Measurements from ENCODE around the gene ADAMTS7.

The ADAMTS7 gene

GRCh38 chr15:78837543-78837942, 26.3 kb upstream of the ADAMTS7 start (continued):
- TF ChIP-seq ZNF670 (tag by site-specific recombination; IDR thresholded peaks at IDR 0.05; ENCODE audit: low read depth): no peak

- no peaks in the 10 kb centered on the region for H3K9me3 ChIP-seq (ENCODE audit: control insufficient read depth, insufficient read depth, low read depth, low read length)
- TF ChIP-seq ZNF184 (tag by site-specific recombination; IDR thresholded peaks at IDR 0.05): no peak
- TF ChIP-seq ZNF626 (tag by site-specific recombination; IDR thresholded peaks at IDR 0.05): no peak
- TF ChIP-seq ZNF596 (tag by site-specific recombination; IDR thresholded peaks at IDR 0.05): no peak
- TF ChIP-seq TSHZ1 (tag by site-specific recombination; IDR thresholded peaks at IDR 0.05; ENCODE audit: borderline replicate concordance): no peak
- TF ChIP-seq, protein P1, sequence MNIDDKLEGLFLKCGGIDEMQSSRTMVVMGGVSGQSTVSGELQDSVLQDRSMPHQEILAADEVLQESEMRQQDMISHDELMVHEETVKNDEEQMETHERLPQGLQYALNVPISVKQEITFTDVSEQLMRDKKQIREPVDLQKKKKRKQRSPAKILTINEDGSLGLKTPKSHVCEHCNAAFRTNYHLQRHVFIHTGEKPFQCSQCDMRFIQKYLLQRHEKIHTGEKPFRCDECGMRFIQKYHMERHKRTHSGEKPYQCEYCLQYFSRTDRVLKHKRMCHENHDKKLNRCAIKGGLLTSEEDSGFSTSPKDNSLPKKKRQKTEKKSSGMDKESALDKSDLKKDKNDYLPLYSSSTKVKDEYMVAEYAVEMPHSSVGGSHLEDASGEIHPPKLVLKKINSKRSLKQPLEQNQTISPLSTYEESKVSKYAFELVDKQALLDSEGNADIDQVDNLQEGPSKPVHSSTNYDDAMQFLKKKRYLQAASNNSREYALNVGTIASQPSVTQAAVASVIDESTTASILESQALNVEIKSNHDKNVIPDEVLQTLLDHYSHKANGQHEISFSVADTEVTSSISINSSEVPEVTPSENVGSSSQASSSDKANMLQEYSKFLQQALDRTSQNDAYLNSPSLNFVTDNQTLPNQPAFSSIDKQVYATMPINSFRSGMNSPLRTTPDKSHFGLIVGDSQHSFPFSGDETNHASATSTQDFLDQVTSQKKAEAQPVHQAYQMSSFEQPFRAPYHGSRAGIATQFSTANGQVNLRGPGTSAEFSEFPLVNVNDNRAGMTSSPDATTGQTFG (tag by site-specific recombination; IDR thresholded peaks at IDR 0.05; ENCODE audit: borderline replicate concordance): no peak
- TF ChIP-seq ZFP3 (tag by site-specific recombination; IDR thresholded peaks at IDR 0.05; ENCODE audit: low read depth): no peak
- TF ChIP-seq ZNF785 (tag by site-specific recombination; IDR thresholded peaks at IDR 0.05): no peak
- TF ChIP-seq OSR2 (tag by site-specific recombination; IDR thresholded peaks at IDR 0.05): no peak
- no peak for TF ChIP-seq ZNF707 (tag by site-specific recombination; IDR thresholded peaks at IDR 0.05)
- TF ChIP-seq ZBTB7A (tag by site-specific recombination; IDR thresholded peaks at IDR 0.05; ENCODE audit: low read depth): no peak
- TF ChIP-seq SALL2 (tag by site-specific recombination; IDR thresholded peaks at IDR 0.05; ENCODE audit: borderline replicate concordance): no peak
- TF ChIP-seq ZNF449 (tag by site-specific recombination; IDR thresholded peaks at IDR 0.05): no peak
- no peak for TF ChIP-seq SP7 (tag by site-specific recombination; IDR thresholded peaks at IDR 0.05)
- H3K4me3 ChIP-seq (ENCODE audit: low read depth, low read length): no peak overlapping the region
- H3K4me1 ChIP-seq (ENCODE audit: control insufficient read depth, insufficient read depth, low read length): no peaks in the 10 kb centered on the region
- H3K27ac ChIP-seq (ENCODE audit: extremely low read depth, low read depth, low read length): no peak overlapping the region
- H3K36me3 ChIP-seq (ENCODE audit: control insufficient read depth in 2 of 2, insufficient read depth in 1 of 2, low read length in 2 of 2): no peaks in the 10 kb centered on the region
- POLR2A ChIA-PET: no interaction called here
- CTCF ChIA-PET: interaction anchor here (0.6 to 0.9 kb wide), 2 partner anchors 14 to 18 kb away, joined by 3 read pairs; no protein-coding TSS in a partner anchor
Observed at GRCh38 chr15:78837131-78837530, 25.9 kb upstream of the ADAMTS7 start.

- H3K4me3 ChIP-seq (ENCODE audit: low read depth, low read length): no peak overlapping the region
- no peaks in the 10 kb centered on the region for H3K36me3 ChIP-seq (ENCODE audit: control insufficient read depth in 2 of 2, insufficient read depth in 1 of 2, low read length in 2 of 2)
- no peaks in the 10 kb centered on the region for H3K4me1 ChIP-seq (ENCODE audit: control insufficient read depth, insufficient read depth, low read length)
- POLR2A ChIA-PET: interaction anchor here (0.6 kb wide), 1 partner anchor 1539 kb away, joined by 4 read pairs; no protein-coding TSS in a partner anchor
- TF ChIP-seq, protein P2, sequence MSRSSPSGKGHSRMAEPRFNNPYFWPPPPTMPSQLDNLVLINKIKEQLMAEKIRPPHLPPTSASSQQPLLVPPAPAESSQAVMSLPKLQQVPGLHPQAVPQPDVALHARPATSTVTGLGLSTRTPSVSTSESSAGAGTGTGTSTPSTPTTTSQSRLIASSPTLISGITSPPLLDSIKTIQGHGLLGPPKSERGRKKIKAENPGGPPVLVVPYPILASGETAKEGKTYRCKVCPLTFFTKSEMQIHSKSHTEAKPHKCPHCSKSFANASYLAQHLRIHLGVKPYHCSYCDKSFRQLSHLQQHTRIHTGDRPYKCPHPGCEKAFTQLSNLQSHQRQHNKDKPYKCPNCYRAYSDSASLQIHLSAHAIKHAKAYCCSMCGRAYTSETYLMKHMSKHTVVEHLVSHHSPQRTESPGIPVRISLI (tag by site-specific recombination; IDR thresholded peaks at IDR 0.05): no peak
- no peak for TF ChIP-seq ZNF155 (tag by site-specific recombination; IDR thresholded peaks at IDR 0.05)
- no peak for TF ChIP-seq ZNF549 (tag by site-specific recombination; IDR thresholded peaks at IDR 0.05)
- TF ChIP-seq SCRT2 (tag by site-specific recombination; IDR thresholded peaks at IDR 0.05): no peak
- TF ChIP-seq, protein P3, sequence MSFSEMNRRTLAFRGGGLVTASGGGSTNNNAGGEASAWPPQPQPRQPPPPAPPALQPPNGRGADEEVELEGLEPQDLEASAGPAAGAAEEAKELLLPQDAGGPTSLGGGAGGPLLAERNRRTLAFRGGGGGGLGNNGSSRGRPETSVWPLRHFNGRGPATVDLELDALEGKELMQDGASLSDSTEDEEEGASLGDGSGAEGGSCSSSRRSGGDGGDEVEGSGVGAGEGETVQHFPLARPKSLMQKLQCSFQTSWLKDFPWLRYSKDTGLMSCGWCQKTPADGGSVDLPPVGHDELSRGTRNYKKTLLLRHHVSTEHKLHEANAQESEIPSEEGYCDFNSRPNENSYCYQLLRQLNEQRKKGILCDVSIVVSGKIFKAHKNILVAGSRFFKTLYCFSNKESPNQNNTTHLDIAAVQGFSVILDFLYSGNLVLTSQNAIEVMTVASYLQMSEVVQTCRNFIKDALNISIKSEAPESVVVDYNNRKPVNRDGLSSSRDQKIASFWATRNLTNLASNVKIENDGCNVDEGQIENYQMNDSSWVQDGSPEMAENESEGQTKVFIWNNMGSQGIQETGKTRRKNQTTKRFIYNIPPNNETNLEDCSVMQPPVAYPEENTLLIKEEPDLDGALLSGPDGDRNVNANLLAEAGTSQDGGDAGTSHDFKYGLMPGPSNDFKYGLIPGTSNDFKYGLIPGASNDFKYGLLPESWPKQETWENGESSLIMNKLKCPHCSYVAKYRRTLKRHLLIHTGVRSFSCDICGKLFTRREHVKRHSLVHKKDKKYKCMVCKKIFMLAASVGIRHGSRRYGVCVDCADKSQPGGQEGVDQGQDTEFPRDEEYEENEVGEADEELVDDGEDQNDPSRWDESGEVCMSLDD (tag by site-specific recombination; IDR thresholded peaks at IDR 0.05): no peak
- H3K27ac ChIP-seq (ENCODE audit: extremely low read depth, low read depth, low read length): no peak overlapping the region
- no peaks in the 10 kb centered on the region for H3K9me3 ChIP-seq (ENCODE audit: control insufficient read depth, insufficient read depth, low read depth, low read length)
- CTCF ChIA-PET: interaction anchor here (0.9 to 1.4 kb wide), 2 partner anchors 17 to 24 kb away, joined by 3 to 4 read pairs; partner anchors contain the start of gene ADAMTS7
Observed at GRCh38 chr15:78836333-78836732, 25.1 kb upstream of the ADAMTS7 start.
